ENCODE results near the gene TRPM2.
"Not testable (repeated sequence)": the region's sequence is repeated elsewhere in the genome, so short reads cannot be mapped to it uniquely, and the experiment has no call there.

TRPM2 gene

GRCh38 chr21:44463724-44464123, 110.3 kb downstream of the TRPM2 start:
- no peak for DNase-seq (ENCODE audit: low spot score)

- no peak for DNase-seq (ENCODE audit: low spot score)
These were observed 110.9 kb downstream of the TRPM2 start for GRCh38 chr21:44464351-44464750.

GRCh38 chr21:44466351-44466954, 113.0 kb downstream of the TRPM2 start:
- no peak for DNase-seq (ENCODE audit: low spot score)

GRCh38 chr21:44466996-44467858, 113.8 kb downstream of the TRPM2 start:
- no peak for DNase-seq (ENCODE audit: low spot score)

- no peak for DNase-seq (ENCODE audit: low spot score)
These were observed 114.4 kb downstream of the TRPM2 start for GRCh38 chr21:44467859-44468195.

- no peak for DNase-seq (ENCODE audit: low spot score)
These were observed 117.9 kb downstream of the TRPM2 start for GRCh38 chr21:44471341-44471740.

GRCh38 chr21:44471996-44472395, 118.6 kb downstream of the TRPM2 start:
- no peak for DNase-seq (ENCODE audit: low spot score)

GRCh38 chr21:44473915-44474555, 120.6 kb downstream of the TRPM2 start:
- no peak for DNase-seq (ENCODE audit: low spot score)

- no peak for DNase-seq (ENCODE audit: low spot score)
These were observed 121.9 kb downstream of the TRPM2 start for GRCh38 chr21:44475266-44475845.

GRCh38 chr21:44477131-44477530, 123.7 kb downstream of the TRPM2 start:
- no peak for DNase-seq (ENCODE audit: low spot score)

GRCh38 chr21:44477712-44478111, 124.3 kb downstream of the TRPM2 start:
- DNase-seq (ENCODE audit: low spot score), result no peak

GRCh38 chr21:44478124-44478800, 124.8 kb downstream of the TRPM2 start:
- DNase-seq (ENCODE audit: low spot score), result no peak

- DNase-seq (ENCODE audit: low spot score), result no peak
These were observed 125.4 kb downstream of the TRPM2 start for GRCh38 chr21:44478801-44479167.

GRCh38 chr21:44479556-44480199, 126.3 kb downstream of the TRPM2 start:
- not testable (repeated sequence) for DNase-seq (ENCODE audit: low spot score)

GRCh38 chr21:44480200-44481053, 127.0 kb downstream of the TRPM2 start:
- no peak for DNase-seq (ENCODE audit: low spot score)

- peak; percentile 64 for DNase-seq (ENCODE audit: low spot score)
These were observed 129.3 kb downstream of the TRPM2 start for GRCh38 chr21:44482581-44483287.

GRCh38 chr21:44483288-44484237, 130.1 kb downstream of the TRPM2 start:
- DNase-seq (ENCODE audit: low spot score), result no peak

GRCh38 chr21:44484498-44485253, 131.3 kb downstream of the TRPM2 start:
- DNase-seq (ENCODE audit: low spot score), result no peak
